HepG2 (cell line): Measurements from ENCODE around the gene METAP1D. TPM values are rescaled to one million over a fixed set of nuclear protein-coding genes. Genes with fewer than 3 reads are reported as not detected.
A peak's percentile ranks its signal among the peaks of the same experiment; 100 is the strongest.

Experiments used
- ARID5B ChIP-seq: IDR thresholded peaks from 2 replicates; pipeline ENCODE4 v1.4.0; 2020; ENCODE audit warnings: mild to moderate bottlenecking, missing genetic modification reagents
- BORCS8-MEF2B ChIP-seq: sonication (generic); formaldehyde crosslinking; IDR thresholded peaks from 2 replicates; pipeline ENCODE4 v1.8.0; 2022; ENCODE audit warnings: mild to moderate bottlenecking, missing genetic modification reagents
- THAP11 ChIP-seq: IDR thresholded peaks from 2 replicates; pipeline ENCODE4 v1.6.1; 2016; ENCODE audit warnings: missing biosample characterization, missing genetic modification reagents
- ZBTB42 ChIP-seq: sonication (generic); formaldehyde crosslinking; IDR thresholded peaks from 2 replicates; pipeline ENCODE4 v1.5.0; 2020; ENCODE audit warnings: mild to moderate bottlenecking, missing genetic modification reagents
- ZBTB49 ChIP-seq: sonication (generic); formaldehyde crosslinking; IDR thresholded peaks from 2 replicates; pipeline ENCODE4 v1.4.0; 2020; ENCODE audit warnings: missing genetic modification reagents, borderline replicate concordance
- ZNF230 ChIP-seq: sonication (generic); formaldehyde crosslinking; IDR thresholded peaks from 2 replicates; pipeline ENCODE4 v1.4.0; 2020; ENCODE audit warnings: mild to moderate bottlenecking, missing genetic modification reagents
- ZNF232 ChIP-seq: sonication (generic); formaldehyde crosslinking; IDR thresholded peaks from 2 replicates; pipeline ENCODE4 v1.4.0; 2020; ENCODE audit warnings: missing genetic modification reagents, borderline replicate concordance
- ZNF280B ChIP-seq: sonication (generic); formaldehyde crosslinking; IDR thresholded peaks from 2 replicates; pipeline ENCODE4 v1.5.0; 2020; ENCODE audit warnings: missing genetic modification reagents, mild to moderate bottlenecking, borderline replicate concordance
- ZNF318 ChIP-seq: sonication (generic); formaldehyde crosslinking; IDR thresholded peaks from 2 replicates; pipeline ENCODE4 v1.4.0; 2020; ENCODE audit warnings: mild to moderate bottlenecking, missing genetic modification reagents
- ZNF331 ChIP-seq: sonication (generic); formaldehyde crosslinking; IDR thresholded peaks from 2 replicates; pipeline ENCODE4 v1.4.0; 2020; ENCODE audit warnings: missing genetic modification reagents
- ZNF660 ChIP-seq: sonication (generic); formaldehyde crosslinking; IDR thresholded peaks from 2 replicates; pipeline ENCODE4 v1.5.1; 2020; ENCODE audit warnings: mild to moderate bottlenecking, low read depth, missing genetic modification reagents, borderline replicate concordance
- polyA plus RNA-seq, 8 experiments: library from polyadenylated mRNA; depleted of rRNA in 3 of 8; stranded (reverse) in 7 of 8; unstranded in 1 of 8; fragments of >200 nt; fragmentation: Illumina TruSeq in 4 of 8; extraction: Trizol in 4 of 8; gene quantifications; 2 replicates each; pipeline versions ENCODE4 v1.2.1 to v1.2.3, GENCODE V29; 2011 to 2016; ENCODE audit warnings: low read depth in 4 of 8, missing spikeins in 1 of 8, mixed read lengths in 1 of 8; ENCODE audit not compliant: insufficient read depth in 1 of 8
- total RNA-seq, 5 experiments: library from RNA; depleted of rRNA; stranded (reverse); fragments of >200 nt; fragmentation: Illumina TruSeq; extraction: Trizol; gene quantifications; 2 replicates each; pipeline ENCODE4 v1.2.3, GENCODE V29; 2016; ENCODE audit warnings: low read depth in 1 of 5

The METAP1D gene
- total and polyA plus RNA-seq, 2 of the 13 experiments (the other 11 are each of a cell fraction or from before 2014, with no cell fraction given): 14.7 to 21.6 TPM

GRCh38 chr2:172098650-172099471 lies 99.1 kb downstream of the METAP1D start (continued):
- TF ChIP-seq ZBTB49 (CRISPR knock-in tag): no peak
- peak; percentile 62; the same call in 1 of the 2 replicates for TF ChIP-seq BORCS8-MEF2B
- no peak for TF ChIP-seq ZNF331 (CRISPR knock-in tag)
- peak; percentile 57 for TF ChIP-seq ARID5B (CRISPR knock-in tag)
- TF ChIP-seq ZNF232: no peak
- TF ChIP-seq ZNF280B (CRISPR knock-in tag): no peak; the same call in 1 of the 2 replicates
- TF ChIP-seq ZNF660 (CRISPR knock-in tag): no peak
- no peak for TF ChIP-seq ZNF318 (CRISPR knock-in tag)
- TF ChIP-seq ZBTB42 (CRISPR knock-in tag): no peak
- peak; percentile 40; the same call in 1 of the 2 replicates for TF ChIP-seq THAP11 (CRISPR knock-in tag)
- no peak for TF ChIP-seq ZNF230 (CRISPR knock-in tag)
